Sigmoid colon (tissue), 7 donors: ENCODE measurements around the gene USP32. TPM values are rescaled to one million over a fixed set of nuclear protein-coding genes. Genes with fewer than 3 reads are reported as not detected.

ENCODE experiments used
- DNase-seq: peaks from one replicate; pipeline ENCODE4 v3.0.0-alpha.2; 2019
- H3K27ac ChIP-seq, 4 donors: fragments of 200-600 bp; sonication (generic); one replicate each; pipeline ENCODE4 v1.5.1; 2016 to 2019; ENCODE audit warnings: mild to moderate bottlenecking in 1 of 4
- H3K27me3 ChIP-seq, 3 donors: fragments of 200-600 bp; sonication (generic); one replicate each; pipeline ENCODE4 v1.5.1; 2019; ENCODE audit warnings: mild to moderate bottlenecking in 1 of 3
- H3K36me3 ChIP-seq, 4 donors: fragments of 200-600 bp; sonication (generic); one replicate each; pipeline ENCODE4 v1.5.1; 2016 to 2019
- H3K4me1 ChIP-seq, 4 donors: fragments of 200-600 bp; sonication (generic); one replicate each; pipeline ENCODE4 v1.5.1; 2017 to 2019
- H3K4me3 ChIP-seq, 4 donors: fragments of 200-600 bp; sonication (generic); one replicate each; pipeline ENCODE4 v1.5.1; 2017 to 2019; ENCODE audit warnings: mild to moderate bottlenecking in 2 of 4, moderate library complexity in 1 of 4
- H3K9me3 ChIP-seq, 4 donors: fragments of 200-600 bp in 3 of 4; sonication (generic) in 3 of 4; one replicate each; pipeline versions ENCODE4 v1.5.1 to v1.6.1; 2013 to 2019
- EP300 ChIP-seq, 4 donors: sonication (generic); formaldehyde crosslinking; IDR thresholded peaks; one replicate each; pipeline ENCODE4 v1.6.1; 2017; ENCODE audit warnings: antibody characterized with exemption in 4 of 4
- POLR2A ChIP-seq, 2 donors: fragments of 450-650 bp; IDR thresholded peaks; one replicate each; pipeline ENCODE4 v1.6.1; 2016; ENCODE audit warnings: antibody characterized with exemption in 2 of 2, mild to moderate bottlenecking in 2 of 2, moderate library complexity in 2 of 2
- POLR2AphosphoS5 ChIP-seq, 4 donors: sonication (generic); formaldehyde crosslinking; IDR thresholded peaks; one replicate each; pipeline ENCODE4 v1.6.1; 2017; ENCODE audit warnings: antibody characterized with exemption in 4 of 4
- WGBS, 2 donors: extraction: QIAGEN DNeasy Blood & Tissue Kit; methylation state at CpG; one replicate each; pipeline ENCODE4 v1.1.7; 2013; 5-methylcytosine and 5-hydroxymethylcytosine counted together
- intact Hi-C: fragments of 100-400 bp; cut with DNase I; formaldehyde crosslinking; loops from one replicate; pipeline ENCODE4 v1.15.1; 2023
- polyA plus RNA-seq, 3 donors: library from polyadenylated mRNA; stranded (reverse); fragments of 200-250 nt; gene quantifications; one replicate each; pipeline ENCODE4 v1.2.3, GENCODE V29; 2013
- total RNA-seq, 4 donors: library from RNA; depleted of rRNA; stranded (reverse); fragments of >200 nt; gene quantifications; one replicate each; pipeline ENCODE4 v1.1.0, GENCODE V29; 2016
- TF ChIP-seq, protein P1 (sequence below), 4 experiments: fragments of 450-650 bp in 3 of 4; fragments of 200-600 bp in 1 of 4; IDR thresholded peaks; one replicate each; pipeline ENCODE4 v1.5.1; 2016 to 2019; ENCODE audit warnings: antibody characterized with exemption in 4 of 4, mild to moderate bottlenecking in 3 of 4, moderate library complexity in 2 of 4
- donor health status: healthy with polysubstance abuse.
- donor health status: Bipolar disorder and iron deficiency.
- donor health status: healthy.

Gene USP32
- total and polyA plus RNA-seq, 7 donors = 10.6 to 50.9 (median 39.6) TPM

DNA sequence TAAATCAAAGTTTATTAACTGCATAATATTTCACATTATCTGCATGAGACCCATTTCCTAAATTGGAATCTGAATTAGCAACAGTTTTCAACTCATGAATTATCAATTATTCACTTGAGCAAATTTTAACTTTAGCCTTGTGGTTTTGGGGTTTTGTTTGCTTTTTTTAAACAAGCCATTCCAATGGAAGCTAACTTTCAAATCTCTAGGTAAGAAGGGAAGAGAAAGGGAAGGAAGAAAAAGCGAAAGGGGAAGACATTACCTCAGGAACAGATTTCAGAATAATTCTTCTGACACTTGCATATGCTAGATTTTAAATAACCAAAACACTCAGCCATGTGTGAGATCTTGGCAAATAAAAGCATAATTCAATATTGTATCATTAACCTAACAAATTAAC is 139.5 kb downstream of the USP32 start:
- Histone ChIP-seq H3K27ac (no peak overlapping the region), H3K4me3 (no peak overlapping the region), H3K9me3 (no peaks in the 10 kb centered on the region), H3K4me1 (no peaks in the 10 kb centered on the region), H3K27me3 (no peaks in the 10 kb centered on the region), H3K36me3 (peaks cover 0 to 40% (median 5%) of the 10 kb centered on the region in 4 donors)
- TF ChIP-seq EP300 (IDR thresholded peaks at IDR 0.05) (no peak), POLR2A (IDR thresholded peaks at IDR 0.05) (no peak), POLR2AphosphoS5 (IDR thresholded peaks at IDR 0.05) (no peak)
- TF ChIP-seq, protein P1, sequence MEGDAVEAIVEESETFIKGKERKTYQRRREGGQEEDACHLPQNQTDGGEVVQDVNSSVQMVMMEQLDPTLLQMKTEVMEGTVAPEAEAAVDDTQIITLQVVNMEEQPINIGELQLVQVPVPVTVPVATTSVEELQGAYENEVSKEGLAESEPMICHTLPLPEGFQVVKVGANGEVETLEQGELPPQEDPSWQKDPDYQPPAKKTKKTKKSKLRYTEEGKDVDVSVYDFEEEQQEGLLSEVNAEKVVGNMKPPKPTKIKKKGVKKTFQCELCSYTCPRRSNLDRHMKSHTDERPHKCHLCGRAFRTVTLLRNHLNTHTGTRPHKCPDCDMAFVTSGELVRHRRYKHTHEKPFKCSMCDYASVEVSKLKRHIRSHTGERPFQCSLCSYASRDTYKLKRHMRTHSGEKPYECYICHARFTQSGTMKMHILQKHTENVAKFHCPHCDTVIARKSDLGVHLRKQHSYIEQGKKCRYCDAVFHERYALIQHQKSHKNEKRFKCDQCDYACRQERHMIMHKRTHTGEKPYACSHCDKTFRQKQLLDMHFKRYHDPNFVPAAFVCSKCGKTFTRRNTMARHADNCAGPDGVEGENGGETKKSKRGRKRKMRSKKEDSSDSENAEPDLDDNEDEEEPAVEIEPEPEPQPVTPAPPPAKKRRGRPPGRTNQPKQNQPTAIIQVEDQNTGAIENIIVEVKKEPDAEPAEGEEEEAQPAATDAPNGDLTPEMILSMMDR (IDR thresholded peaks at IDR 0.05) = no peak
- intact Hi-C loops = no loop called here
- no peak for DNase-seq
- WGBS, 2 donors = 94 to 95% methylated on average over 1 of the region's 1 CpG

DNA sequence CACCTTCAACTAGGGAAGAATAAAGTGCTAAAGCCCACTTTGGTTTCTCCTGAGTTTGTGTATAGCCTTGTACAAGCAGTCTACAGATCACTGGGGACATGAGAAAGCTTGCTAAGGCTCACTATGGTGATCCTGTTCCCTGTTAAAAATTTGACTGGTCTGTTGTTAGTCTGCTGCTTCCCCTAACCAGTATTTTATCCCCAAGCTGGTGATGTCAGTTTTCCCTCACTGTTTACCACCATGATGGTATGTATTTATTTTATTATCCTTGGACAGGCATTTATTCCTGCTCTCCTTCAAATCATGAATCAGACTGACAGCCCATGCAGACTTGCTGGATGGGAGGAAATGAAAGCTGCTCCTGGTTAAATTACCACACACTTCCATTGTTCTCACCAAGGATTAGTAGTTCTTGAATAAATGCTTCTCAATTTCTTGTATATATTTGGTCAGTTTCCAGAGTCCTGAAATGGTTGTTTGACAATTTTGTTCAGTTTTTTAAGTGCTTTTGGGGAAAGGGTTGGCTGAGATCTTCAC is 142.6 kb downstream of the USP32 start:
- Histone ChIP-seq H3K27me3 (no peaks in the 10 kb centered on the region), H3K4me1 (no peaks in the 10 kb centered on the region), H3K9me3 (no peaks in the 10 kb centered on the region), H3K27ac (no peak overlapping the region), H3K4me3 (no peak overlapping the region), H3K36me3 (peaks cover 0 to 30% (median 4%) of the 10 kb centered on the region in 4 donors)
- DNase-seq = no peak
- intact Hi-C loops = no loop called here
- no peak for TF ChIP-seq EP300 (IDR thresholded peaks at IDR 0.05)
- no peak for TF ChIP-seq POLR2AphosphoS5 (IDR thresholded peaks at IDR 0.05)
- TF ChIP-seq, protein P1 (IDR thresholded peaks at IDR 0.05) = no peak
- no peak for TF ChIP-seq POLR2A (IDR thresholded peaks at IDR 0.05)

DNA sequence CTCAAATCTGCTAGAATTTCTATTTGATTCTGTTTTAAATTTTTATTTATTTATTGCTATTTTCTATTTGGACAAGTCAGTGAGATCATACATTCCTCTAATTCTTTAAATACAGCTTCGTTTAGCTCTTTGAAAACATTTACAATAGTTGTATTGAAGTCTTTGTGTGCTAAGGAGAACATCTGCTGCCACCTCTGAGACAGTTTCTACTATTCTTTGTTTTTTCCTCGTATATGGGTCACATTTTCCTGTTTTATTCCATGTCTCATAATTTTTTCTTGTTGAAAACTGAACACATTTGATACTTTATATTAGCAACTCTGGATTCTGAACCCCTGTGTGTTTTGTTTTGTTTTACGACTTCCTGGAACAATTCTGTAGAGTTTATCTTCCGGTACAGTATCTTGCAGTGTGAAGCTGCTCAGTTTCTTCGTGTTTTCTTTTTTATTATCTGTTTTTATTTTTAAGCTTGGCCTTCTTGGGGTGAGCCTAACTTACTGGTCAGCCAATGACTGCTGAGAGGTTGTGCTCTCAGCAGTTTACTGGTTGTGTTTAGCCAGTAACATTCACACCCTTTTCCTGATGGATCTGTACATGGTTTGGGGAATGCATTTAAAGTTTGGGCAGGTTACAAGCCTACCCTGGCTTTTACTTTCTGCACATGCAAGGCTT is 143.2 kb downstream of the USP32 start:
- peaks cover 0 to 26% (median 4%) of the 10 kb centered on the region in 4 donors for H3K36me3 ChIP-seq
- H3K27me3 ChIP-seq = no peaks in the 10 kb centered on the region
- H3K4me3 ChIP-seq = no peak overlapping the region
- no peak for DNase-seq
- H3K27ac ChIP-seq = no peak overlapping the region
- no peaks in the 10 kb centered on the region for H3K4me1 ChIP-seq
- WGBS, 2 donors = 11 to 51% methylated on average over 5 of the region's 5 CpGs
- intact Hi-C loops = no loop called here
- no peaks in the 10 kb centered on the region for H3K9me3 ChIP-seq
- TF ChIP-seq POLR2AphosphoS5 (IDR thresholded peaks at IDR 0.05) (no peak), EP300 (IDR thresholded peaks at IDR 0.05) (no peak), POLR2A (IDR thresholded peaks at IDR 0.05) (no peak)
- TF ChIP-seq, protein P1 (IDR thresholded peaks at IDR 0.05) = no peak

DNA sequence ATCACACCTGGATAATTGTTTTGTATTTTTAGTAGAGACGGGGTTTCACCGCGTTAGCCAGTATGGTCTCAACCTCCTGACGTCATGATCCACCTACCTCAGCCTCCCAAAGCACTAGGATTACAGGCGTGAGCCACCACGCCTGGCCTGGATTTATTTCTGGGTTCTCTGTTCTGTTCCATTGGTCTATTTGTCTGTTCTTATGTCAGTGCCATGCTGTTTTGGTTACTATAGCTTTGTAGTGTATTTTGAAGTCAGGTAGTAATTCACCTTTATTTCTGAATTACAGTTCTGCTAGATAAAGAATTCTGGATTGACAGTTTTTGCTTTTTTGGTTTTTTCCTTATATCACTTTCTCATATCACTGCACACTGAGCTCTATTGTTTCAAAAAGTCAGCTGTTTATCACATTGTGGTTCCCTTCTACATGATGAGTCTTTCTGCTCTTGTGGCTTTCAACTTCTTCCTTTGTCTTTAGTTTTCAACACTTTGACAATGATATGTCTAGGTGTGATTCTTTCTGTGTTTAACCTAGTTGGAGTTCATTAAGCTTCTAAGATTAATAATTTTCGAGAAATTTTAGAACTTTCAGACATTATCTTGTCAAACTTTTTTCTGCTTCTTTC is 144.0 kb downstream of the USP32 start:
- TF ChIP-seq, protein P1 (IDR thresholded peaks at IDR 0.05) = no peak
- TF ChIP-seq EP300 (IDR thresholded peaks at IDR 0.05) = no peak
- no peak for TF ChIP-seq POLR2A (IDR thresholded peaks at IDR 0.05)
- TF ChIP-seq POLR2AphosphoS5 (IDR thresholded peaks at IDR 0.05) = no peak
- H3K36me3 ChIP-seq = peaks cover 0 to 26% (median 4%) of the 10 kb centered on the region in 4 donors
- WGBS, 2 donors = 98 to 99% methylated on average over 7 of the region's 7 CpGs

More for the DNA sequence above, 144.0 kb downstream of the USP32 start:
- Histone ChIP-seq H3K4me1 (no peaks in the 10 kb centered on the region), H3K4me3 (no peak overlapping the region), H3K9me3 (no peaks in the 10 kb centered on the region), H3K27me3 (no peaks in the 10 kb centered on the region), H3K27ac (no peak overlapping the region)
- intact Hi-C loops = no loop called here
- no peak for DNase-seq
